CD14-positive monocyte (primary cell): ENCODE measurements around the gene ITGB3. TPM values are rescaled to one million over a fixed set of nuclear protein-coding genes. Genes with fewer than 3 reads are reported as not detected.
A peak's percentile ranks its signal among the peaks of the same experiment; 100 is the strongest.

Source experiments
- DNase-seq, 3 donors: peaks; one replicate each; pipeline ENCODE4 v3.0.0-alpha.2; 2011 to 2022
- H2AFZ ChIP-seq: 2 replicates; pipeline ENCODE4 v1.6.0; 2012; ENCODE audit warnings: mild to moderate bottlenecking, low read depth, low read length, inconsistent platforms; ENCODE audit not compliant: insufficient read depth, poor library complexity, severe bottlenecking
- H3K27ac ChIP-seq, 2 donors: 1 replicate in 1 of 2; 2 replicates in 1 of 2; pipeline ENCODE4 v1.5.1; 2012 to 2013; ENCODE audit warnings: low read length in 2 of 2, control low read depth in 1 of 2, inconsistent platforms in 1 of 2, low read depth in 1 of 2, mild to moderate bottlenecking in 1 of 2
- H3K27me3 ChIP-seq, 2 donors: one replicate each; pipeline versions ENCODE4 v1.6.0 to v1.6.1; 2011 to 2013; ENCODE audit warnings: low read length in 2 of 2; ENCODE audit not compliant: control insufficient read depth in 2 of 2, insufficient read depth in 2 of 2
- H3K36me3 ChIP-seq, 2 donors: replicated peaks in 1 of 2; 1 replicate in 1 of 2; 2 replicates in 1 of 2; pipeline versions ENCODE4 v1.5.1 to v1.6.1; 2012 to 2013; ENCODE audit warnings: low read length in 2 of 2, control low read depth in 1 of 2, inconsistent platforms in 1 of 2, mild to moderate bottlenecking in 1 of 2; ENCODE audit not compliant: insufficient read depth in 2 of 2, control insufficient read depth in 1 of 2
- H3K4me1 ChIP-seq, 2 donors: 1 replicate in 1 of 2; 2 replicates in 1 of 2; pipeline versions ENCODE4 v1.5.1 to v1.6.1; 2012 to 2013; ENCODE audit warnings: low read length in 2 of 2, control low read depth in 1 of 2, inconsistent platforms in 1 of 2, mild to moderate bottlenecking in 1 of 2, moderate library complexity in 1 of 2; ENCODE audit not compliant: insufficient read depth in 2 of 2, control insufficient read depth in 1 of 2
- H3K4me2 ChIP-seq: replicated peaks from 2 replicates; pipeline ENCODE3; 2012; ENCODE audit warnings: low read length, moderate library complexity, mild to moderate bottlenecking; ENCODE audit not compliant: poor library complexity, severe bottlenecking; ENCODE audit errors: extremely low read depth
- H3K4me3 ChIP-seq, 3 experiments: fragments of 200-600 bp in 1 of 3; sonication (generic) in 1 of 3; replicated peaks in 1 of 3; 1 replicate in 2 of 3; 2 replicates in 1 of 3; pipeline ENCODE4 v1.5.1; 2011 to 2013; ENCODE audit warnings: low read length in 3 of 3, mild to moderate bottlenecking in 3 of 3, control low read depth in 2 of 3, low read depth in 2 of 3, inconsistent platforms in 1 of 3, moderate library complexity in 1 of 3
- H3K79me2 ChIP-seq: 2 replicates; pipeline ENCODE4 v1.6.0; 2012; ENCODE audit warnings: mild to moderate bottlenecking, control low read depth, inconsistent platforms, low read length, moderate library complexity; ENCODE audit not compliant: insufficient read depth
- H3K9ac ChIP-seq: 2 replicates; pipeline ENCODE4 v1.6.0; 2017; ENCODE audit warnings: low read length, mild to moderate bottlenecking; ENCODE audit not compliant: insufficient read depth, poor library complexity, severe bottlenecking
- H3K9me3 ChIP-seq, 2 donors: replicated peaks in 1 of 2; 1 replicate in 1 of 2; 2 replicates in 1 of 2; pipeline versions ENCODE4 v1.5.1 to v1.6.1; 2012 to 2013; ENCODE audit warnings: low read length in 2 of 2, control low read depth in 1 of 2; ENCODE audit not compliant: control insufficient read depth in 1 of 2, insufficient read depth in 1 of 2
- H4K20me1 ChIP-seq: 2 replicates; pipeline ENCODE4 v1.6.0; 2012; ENCODE audit warnings: mild to moderate bottlenecking, low read length, control low read depth, moderate library complexity; ENCODE audit not compliant: insufficient read depth
- H3K27ac Mint-ChIP-seq, 7 donors: one replicate each; pipeline ENCODE4 v1.8.0; 2020; ENCODE audit warnings: mild to moderate bottlenecking in 7 of 7, mixed read lengths in 7 of 7, moderate library complexity in 6 of 7, inconsistent platforms in 2 of 7
- H3K27me3 Mint-ChIP-seq, 3 donors: one replicate each; pipeline ENCODE4 v1.8.0; 2021 to 2022; ENCODE audit warnings: low read depth in 3 of 3, mild to moderate bottlenecking in 3 of 3, mixed read lengths in 3 of 3, moderate library complexity in 3 of 3, inconsistent platforms in 1 of 3
- H3K36me3 Mint-ChIP-seq, 2 donors: one replicate each; pipeline ENCODE4 v1.8.0; 2020; ENCODE audit warnings: mixed read lengths in 2 of 2, inconsistent platforms in 1 of 2, mild to moderate bottlenecking in 1 of 2
- H3K4me1 Mint-ChIP-seq: one replicate; pipeline ENCODE4 v1.8.0; 2020; ENCODE audit warnings: mild to moderate bottlenecking, mixed read lengths
- H3K4me3 Mint-ChIP-seq, 2 donors: one replicate each; pipeline ENCODE4 v1.8.0; 2020; ENCODE audit warnings: mild to moderate bottlenecking in 2 of 2, mixed read lengths in 2 of 2, moderate library complexity in 1 of 2
- H3K9me3 Mint-ChIP-seq, 7 donors: one replicate each; pipeline ENCODE4 v1.8.0; 2020 to 2022; ENCODE audit warnings: mixed read lengths in 7 of 7, mild to moderate bottlenecking in 6 of 7, moderate library complexity in 6 of 7, inconsistent platforms in 2 of 7
- WGBS: methylation state at CpG from one replicate; pipeline ENCODE4 v1.1.5; 2013; ENCODE audit warnings: missing lambda C conversion rate; ENCODE audit not compliant: insufficient coverage; 5-methylcytosine and 5-hydroxymethylcytosine counted together
- intact Hi-C, 2 donors: fragments of 100-400 bp; cut with micrococcal nuclease; formaldehyde crosslinking; loops; one replicate each; pipeline versions ENCODE4 v1.15.0 to v1.15.1; 2023
- polyA plus RNA-seq, 3 donors: library from polyadenylated mRNA; depleted of rRNA in 1 of 3; unstranded in 2 of 3; stranded (reverse) in 1 of 3; fragments of 300-500 nt in 2 of 3; fragments of >200 nt in 1 of 3; fragmentation: Illumina TruSeq in 2 of 3; gene quantifications; 1 replicate in 2 of 3; 2 replicates in 1 of 3; pipeline ENCODE4 v1.2.3, GENCODE V29; 2012 to 2021
- TF ChIP-seq, protein P1 (sequence below): fragments of 200-600 bp; IDR thresholded peaks from one replicate; pipeline ENCODE4 v1.8.0; 2022; ENCODE audit warnings: antibody characterized with exemption, mild to moderate bottlenecking

Gene ITGB3
- polyA plus RNA-seq, 3 donors, result 0.01 to 1.6 (median 1.3) TPM

- 87% methylated on average over 3 of the region's 4 CpGs for WGBS
- Histone ChIP-seq H3K9ac (no peak overlapping the region), H3K4me3 (peak overlapping the region in 1 of 3 experiments; percentile 60), H3K4me1 (peaks cover 68 to 69% of the 10 kb centered on the region in 2 donors), H4K20me1 (no peaks in the 10 kb centered on the region), H3K27me3 (no peaks in the 10 kb centered on the region), H3K36me3 (no peaks in the 10 kb centered on the region), H3K9me3 (no peaks in the 10 kb centered on the region), H3K27ac (peak overlapping the region in 1 of 2 donors; percentile 77), H3K79me2 (no peaks in the 10 kb centered on the region), H3K4me2 (peak overlapping the region; percentile 68), H2AFZ (peak overlapping the region; percentile 72)
- Mint-ChIP-seq H3K27ac (peak overlapping the region in 6 of 7 donors; percentile 86 to 95 (median 91)), H3K4me3 (peak overlapping the region; percentile 50 to 85), H3K27me3 (no peaks in the 10 kb centered on the region), H3K9me3 (peaks cover 0 to 5% (median 0%) of the 10 kb centered on the region in 7 donors), H3K4me1 (peaks cover 71% of the 10 kb centered on the region), H3K36me3 (peaks cover 0 to 1% of the 10 kb centered on the region in 2 donors)
- intact Hi-C loops, result no loop called here
- TF ChIP-seq, protein P1, sequence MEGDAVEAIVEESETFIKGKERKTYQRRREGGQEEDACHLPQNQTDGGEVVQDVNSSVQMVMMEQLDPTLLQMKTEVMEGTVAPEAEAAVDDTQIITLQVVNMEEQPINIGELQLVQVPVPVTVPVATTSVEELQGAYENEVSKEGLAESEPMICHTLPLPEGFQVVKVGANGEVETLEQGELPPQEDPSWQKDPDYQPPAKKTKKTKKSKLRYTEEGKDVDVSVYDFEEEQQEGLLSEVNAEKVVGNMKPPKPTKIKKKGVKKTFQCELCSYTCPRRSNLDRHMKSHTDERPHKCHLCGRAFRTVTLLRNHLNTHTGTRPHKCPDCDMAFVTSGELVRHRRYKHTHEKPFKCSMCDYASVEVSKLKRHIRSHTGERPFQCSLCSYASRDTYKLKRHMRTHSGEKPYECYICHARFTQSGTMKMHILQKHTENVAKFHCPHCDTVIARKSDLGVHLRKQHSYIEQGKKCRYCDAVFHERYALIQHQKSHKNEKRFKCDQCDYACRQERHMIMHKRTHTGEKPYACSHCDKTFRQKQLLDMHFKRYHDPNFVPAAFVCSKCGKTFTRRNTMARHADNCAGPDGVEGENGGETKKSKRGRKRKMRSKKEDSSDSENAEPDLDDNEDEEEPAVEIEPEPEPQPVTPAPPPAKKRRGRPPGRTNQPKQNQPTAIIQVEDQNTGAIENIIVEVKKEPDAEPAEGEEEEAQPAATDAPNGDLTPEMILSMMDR, result no peak
- no peak for DNase-seq
Observed at GRCh38 chr17:47278561-47278960, 24.9 kb downstream of the ITGB3 start.

- Histone ChIP-seq H4K20me1 (no peaks in the 10 kb centered on the region), H3K4me1 (peaks cover 68 to 69% of the 10 kb centered on the region in 2 donors), H3K27me3 (no peaks in the 10 kb centered on the region), H3K4me2 (peak overlapping the region; percentile 68), H2AFZ (peak overlapping the region; percentile 72), H3K9me3 (no peaks in the 10 kb centered on the region), H3K27ac (peak overlapping the region; percentile 72 to 77), H3K9ac (peak overlapping the region; percentile 9), H3K79me2 (no peaks in the 10 kb centered on the region), H3K4me3 (peak overlapping the region in 2 of 3 experiments; percentile 20 to 60), H3K36me3 (no peaks in the 10 kb centered on the region)
- intact Hi-C loops, result no loop called here
- H3K27ac Mint-ChIP-seq, result peak overlapping the region; percentile 86 to 95 (median 90)
- peaks cover 0 to 1% of the 10 kb centered on the region in 2 donors for H3K36me3 Mint-ChIP-seq
- TF ChIP-seq, protein P1, result no peak
- peak overlapping the region; percentile 50 to 85 for H3K4me3 Mint-ChIP-seq
- peak; percentile 61 to 74 (median 69) for DNase-seq
- peaks cover 0 to 5% (median 0%) of the 10 kb centered on the region in 7 donors for H3K9me3 Mint-ChIP-seq
- H3K4me1 Mint-ChIP-seq, result peaks cover 67% of the 10 kb centered on the region
- 34% methylated on average over 6 of the region's 10 CpGs for WGBS
- H3K27me3 Mint-ChIP-seq, result no peaks in the 10 kb centered on the region
Observed at GRCh38 chr17:47279062-47279801, 25.6 kb downstream of the ITGB3 start.
